Stimulated activated CD4-positive, alpha-beta T cell treated with anti-CD3 and anti-CD28 coated beads, Interleukin-15, amount 100 ng/mL, for 1 hour (primary cell): ENCODE measurements around the gene MOK.
A peak's percentile ranks its signal among the peaks of the same experiment; 100 is the strongest.
"Not testable (repeated sequence)": the region's sequence is repeated elsewhere in the genome, so short reads cannot be mapped to it uniquely, and the experiment has no call there.

Source experiments
- DNase-seq, 2 donors: peaks; one replicate each; pipeline ENCODE4 v3.0.0-alpha.2; 2020; ENCODE audit warnings: low read depth in 1 of 2, low spot score in 1 of 2

MOK gene, protein sequence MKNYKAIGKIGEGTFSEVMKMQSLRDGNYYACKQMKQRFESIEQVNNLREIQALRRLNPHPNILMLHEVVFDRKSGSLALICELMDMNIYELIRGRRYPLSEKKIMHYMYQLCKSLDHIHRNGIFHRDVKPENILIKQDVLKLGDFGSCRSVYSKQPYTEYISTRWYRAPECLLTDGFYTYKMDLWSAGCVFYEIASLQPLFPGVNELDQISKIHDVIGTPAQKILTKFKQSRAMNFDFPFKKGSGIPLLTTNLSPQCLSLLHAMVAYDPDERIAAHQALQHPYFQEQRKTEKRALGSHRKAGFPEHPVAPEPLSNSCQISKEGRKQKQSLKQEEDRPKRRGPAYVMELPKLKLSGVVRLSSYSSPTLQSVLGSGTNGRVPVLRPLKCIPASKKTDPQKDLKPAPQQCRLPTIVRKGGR

DNA sequence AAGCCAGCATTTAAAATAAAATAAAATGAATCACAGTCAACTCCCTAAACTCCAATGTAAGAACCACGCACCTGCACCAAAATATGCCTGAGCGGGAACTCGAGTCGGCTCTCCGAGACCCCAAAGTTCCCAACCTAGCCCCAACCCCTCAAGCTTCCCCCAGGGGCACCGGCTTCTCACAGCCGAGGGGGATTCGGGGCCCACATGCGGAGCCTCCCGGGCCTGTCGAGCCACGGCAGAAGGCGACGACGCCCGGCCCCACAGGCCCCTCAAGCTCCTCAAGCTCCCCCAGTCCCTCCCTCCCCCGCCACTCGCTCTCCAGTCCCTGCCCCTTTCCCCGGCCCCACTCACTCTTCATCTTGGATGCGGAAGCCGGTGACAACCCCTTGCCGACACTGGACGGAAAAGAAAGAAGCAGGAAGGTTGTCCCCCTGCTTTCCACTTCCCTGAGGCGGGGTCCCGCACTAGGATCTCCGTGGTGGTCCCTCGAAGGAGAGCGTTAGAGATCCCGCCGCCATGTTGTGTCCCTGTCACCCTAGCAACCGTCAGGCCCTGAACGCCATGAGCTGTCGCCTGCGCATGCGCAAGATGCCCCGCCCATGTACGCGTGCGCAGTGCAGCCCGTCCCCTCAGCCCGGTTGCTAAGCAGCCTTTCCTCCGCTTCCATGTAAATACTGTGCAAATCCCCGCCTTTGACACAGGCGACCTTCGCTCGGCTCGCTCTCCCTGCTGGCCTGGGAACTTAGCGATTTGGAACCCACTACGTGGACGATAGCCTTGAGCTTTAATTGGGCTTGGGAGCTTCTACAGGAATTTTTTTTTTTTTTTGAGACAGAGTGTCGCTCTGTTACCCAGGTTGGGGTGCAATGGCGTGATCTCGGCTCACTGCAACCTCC is at the start of gene MOK:
Gene MOK, minus strand, starts transcription at position 554 of the 896 bp plus-strand sequence. Its CDS starts 196 bp downstream, at position 358.
- DNase-seq, result peak; percentile 95 to 96

DNA sequence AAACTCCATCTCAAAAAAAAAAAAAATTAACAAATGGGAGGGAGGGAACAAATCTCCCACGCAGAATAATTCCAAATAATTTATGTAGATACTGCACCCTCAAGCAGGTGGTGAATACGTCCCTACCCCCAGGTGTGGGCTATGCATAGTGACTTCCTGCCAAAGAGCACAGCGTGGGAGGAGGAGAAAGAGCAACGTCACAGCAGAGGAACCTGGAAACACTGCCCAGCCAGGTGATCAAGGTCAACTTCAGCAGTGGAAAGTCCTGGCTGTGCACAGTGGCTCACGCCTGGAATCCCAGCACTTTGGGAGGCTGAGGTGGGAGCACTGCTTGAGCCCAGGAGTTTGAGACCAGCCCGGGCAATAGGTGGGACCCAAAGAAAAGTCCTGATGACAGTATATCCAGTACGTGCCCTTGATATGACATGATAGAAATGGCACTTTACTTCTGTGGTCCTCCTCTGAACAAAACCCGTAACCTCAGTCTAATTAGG is 48.2 kb upstream of the MOK start:
- DNase-seq, result no peak

DNA sequence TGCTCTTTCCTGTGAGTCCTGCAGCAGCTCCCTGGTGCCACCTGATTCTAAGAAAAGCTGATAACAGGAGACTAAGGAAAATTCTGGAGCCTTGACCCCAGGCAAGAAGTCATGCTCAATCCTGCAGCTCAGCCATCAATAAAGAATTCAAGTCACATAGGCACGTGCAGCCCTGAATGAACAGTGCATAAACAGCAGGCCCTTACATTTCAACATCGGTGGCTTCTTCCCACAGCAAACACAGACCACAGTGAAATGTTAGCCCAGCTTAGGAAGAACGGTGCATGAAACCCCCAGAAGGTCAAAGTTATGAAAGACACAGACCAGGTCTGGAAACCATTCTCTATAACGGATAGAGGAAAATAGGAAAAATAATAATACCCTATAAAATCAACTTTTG is 47.2 kb upstream of the MOK start:
- DNase-seq, result no peak

DNA sequence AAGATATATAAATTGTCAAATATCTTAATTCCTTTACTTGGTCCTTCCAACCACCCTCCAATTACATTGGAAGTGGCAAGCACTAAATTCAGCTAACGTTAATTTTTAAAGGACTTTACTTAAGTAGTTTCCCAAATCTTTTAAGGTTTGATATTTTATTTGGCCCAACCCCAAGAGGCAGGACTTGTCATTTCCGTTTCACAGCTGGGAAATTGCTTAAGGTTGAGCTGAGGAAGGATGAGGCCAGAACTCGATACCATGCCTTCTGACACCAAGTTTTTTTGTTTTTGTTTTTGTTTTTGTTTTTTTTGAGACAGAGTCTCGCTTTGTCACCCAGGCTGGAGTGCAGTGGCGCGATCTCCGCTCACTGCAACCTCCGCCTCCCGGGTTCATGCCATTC is 46.6 kb upstream of the MOK start:
- not testable (repeated sequence) for DNase-seq

DNA sequence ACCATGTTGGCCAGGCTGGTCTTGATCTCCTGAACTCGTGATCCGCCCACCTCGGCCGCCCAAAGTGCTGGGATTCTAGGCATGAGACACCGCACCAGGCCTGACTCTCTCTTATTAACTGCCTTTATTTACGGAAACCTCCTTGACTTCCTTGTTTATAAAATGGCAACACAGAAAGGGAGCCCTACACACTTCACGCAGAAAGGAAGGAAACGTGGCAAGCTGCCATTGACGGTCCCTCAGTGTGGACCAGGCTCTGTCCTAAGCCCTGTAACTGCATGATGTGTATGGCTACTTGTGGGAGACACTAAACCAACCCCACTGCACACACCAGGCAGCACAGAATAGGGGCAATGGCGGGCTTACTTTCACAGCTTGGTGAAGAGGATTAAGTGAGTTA is 46.1 kb upstream of the MOK start:
- DNase-seq, result no peak

DNA sequence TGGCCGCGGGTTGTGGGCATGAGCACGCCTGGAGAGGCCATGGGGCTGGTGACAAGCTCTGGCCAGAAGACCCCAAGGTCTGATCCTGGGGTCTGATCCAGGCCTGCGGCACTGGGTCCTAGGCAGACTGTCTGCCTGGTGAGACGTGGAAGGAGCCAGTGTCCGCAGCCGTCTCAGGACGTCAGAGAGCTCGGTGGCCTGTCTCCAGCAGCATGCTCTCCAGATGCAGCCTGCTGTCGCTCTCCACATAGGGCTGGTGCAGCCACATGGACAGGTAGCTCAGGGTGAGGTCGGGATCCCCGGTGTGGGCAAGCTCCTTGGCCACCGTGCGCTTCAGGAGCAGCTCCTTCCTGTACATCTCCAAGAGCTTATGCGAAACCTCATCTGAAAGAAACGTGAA is 43.4 kb upstream of the MOK start:
- no peak for DNase-seq

DNA sequence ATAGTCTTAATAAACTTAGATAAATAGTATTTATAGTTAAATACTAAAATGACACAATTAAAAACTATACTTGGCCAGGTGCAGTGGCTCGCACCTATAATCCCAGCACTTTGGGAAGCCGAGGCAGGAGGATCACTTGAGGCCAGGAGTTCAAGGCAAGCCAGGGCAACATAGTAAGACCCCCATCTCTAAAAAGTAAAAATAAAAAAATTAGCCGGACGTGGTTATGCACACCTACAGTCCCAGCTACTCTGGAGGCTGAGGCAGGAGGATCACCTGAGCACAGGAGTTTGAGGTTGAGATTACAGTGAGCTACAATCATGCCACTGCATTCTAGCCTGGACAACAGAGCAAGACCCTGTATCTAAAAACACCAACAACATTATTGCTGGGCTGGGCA is 41.7 kb upstream of the MOK start:
- no peak for DNase-seq

DNA sequence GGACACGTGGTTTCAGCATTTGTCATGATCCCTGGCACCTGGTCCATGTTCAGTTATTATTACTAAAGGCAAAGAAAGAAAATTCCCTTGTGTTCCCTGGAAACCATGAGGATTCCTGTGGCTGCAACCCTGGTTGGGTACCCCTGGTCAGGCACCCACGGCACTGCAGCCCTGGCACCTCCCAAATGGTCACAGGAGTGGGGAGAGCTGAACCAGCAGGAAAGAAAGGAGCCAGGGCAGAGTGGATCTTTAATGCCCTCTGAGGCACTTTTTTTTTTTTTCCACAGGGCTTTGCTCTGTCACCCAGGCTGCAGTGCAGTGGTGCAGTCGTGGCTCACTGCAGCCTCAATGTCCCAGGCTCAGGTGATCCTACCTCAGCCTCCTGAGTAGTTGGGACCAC is 40.3 kb upstream of the MOK start:
- no peak for DNase-seq

DNA sequence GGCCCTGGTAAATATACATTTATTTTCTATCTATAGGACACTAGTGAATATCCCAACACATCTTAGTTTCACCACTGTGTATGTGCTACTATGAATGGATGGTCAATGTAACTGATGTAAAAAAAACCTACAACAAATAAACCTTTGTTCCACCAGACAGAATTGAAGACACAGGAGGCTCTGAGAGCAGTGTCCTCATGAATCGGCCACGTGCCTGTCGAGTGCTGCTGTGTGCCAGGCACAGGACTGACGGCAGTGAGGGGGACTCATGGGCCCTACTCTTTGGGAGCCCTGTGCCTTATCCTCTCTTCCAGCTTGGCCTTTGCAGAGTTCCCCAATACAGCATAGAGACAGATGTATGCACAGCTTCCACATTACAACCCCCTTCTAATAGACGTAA is 39.5 kb upstream of the MOK start:
- DNase-seq, result no peak

DNA sequence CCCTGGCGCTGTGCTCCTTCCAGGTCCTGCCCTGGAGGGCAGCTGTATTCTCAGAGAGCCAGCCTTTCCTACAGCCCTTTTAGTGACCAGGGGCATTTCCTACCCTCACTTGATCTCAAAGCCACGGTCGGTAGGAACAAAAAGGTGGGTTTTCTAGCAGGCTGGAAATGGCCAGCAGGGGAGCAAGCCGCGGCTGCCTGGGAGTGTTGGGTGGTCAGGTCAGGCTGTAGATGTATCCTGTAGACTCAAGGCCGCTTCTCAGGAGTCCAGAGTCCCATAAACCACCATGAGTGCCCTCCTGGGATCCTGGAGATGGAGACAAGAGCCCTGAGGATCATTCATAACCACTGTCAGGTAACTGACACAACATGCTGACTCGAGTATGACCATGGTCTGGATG is 39.1 kb upstream of the MOK start:
- no peak for DNase-seq

DNA sequence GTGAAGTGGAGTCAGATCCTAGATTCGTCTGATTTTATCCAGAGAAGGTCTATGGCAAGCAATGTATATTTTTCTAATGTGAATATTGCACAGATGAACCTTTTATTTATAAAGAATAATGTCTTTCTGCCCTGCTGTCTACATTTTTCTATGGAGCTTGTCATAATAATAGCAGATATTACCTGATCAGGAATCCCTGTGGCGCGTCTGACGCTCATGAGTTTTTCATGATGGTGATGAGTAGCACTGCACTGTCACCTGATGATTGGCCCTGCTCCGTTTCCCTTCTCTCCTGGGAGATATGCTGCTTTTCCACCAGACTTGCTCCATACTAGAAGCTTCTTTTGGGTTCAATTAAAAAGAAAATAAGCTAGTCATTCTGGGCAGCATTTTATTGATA is 37.3 kb upstream of the MOK start:
- no peak for DNase-seq

DNA sequence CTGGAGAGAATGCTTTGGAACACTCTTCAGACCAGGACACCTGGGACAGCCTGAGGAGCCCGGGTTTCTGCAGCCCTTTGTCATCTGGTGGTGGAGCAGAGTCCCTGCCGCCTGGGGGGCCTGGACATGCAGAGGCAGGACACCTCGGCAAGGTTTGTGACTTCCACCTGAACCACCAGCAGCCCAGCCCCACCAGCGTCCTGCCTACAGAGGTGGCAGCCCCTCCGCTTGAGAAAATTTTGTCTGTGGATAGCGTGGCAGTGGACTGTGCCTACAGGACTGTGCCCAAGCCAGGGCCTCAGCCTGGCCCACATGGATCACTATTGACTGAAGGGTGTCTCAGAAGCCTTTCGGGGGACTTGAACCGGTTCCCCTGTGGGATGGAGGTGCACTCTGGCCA is 36.6 kb upstream of the MOK start:
- no peak for DNase-seq

DNA sequence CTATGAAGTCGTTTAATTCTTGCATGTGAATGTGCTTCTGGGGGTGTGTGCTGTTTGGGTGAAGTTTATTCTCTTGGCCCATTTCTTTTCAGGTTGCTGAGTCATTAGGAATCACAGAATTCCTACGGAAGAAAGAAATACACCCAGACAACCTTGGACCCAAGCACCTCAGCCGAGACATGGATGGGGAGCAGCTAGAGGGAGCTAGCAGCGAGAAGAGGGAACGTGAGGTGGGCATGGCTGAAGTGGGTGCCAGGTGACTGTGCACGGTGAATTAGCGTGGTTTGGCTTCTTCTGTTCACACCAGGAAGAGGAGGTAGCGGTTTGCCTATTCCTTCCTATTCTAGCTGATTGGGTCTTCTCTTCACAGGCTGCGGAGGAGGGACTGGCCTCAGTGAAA is 33.8 kb upstream of the MOK start:
- DNase-seq, result no peak

DNA sequence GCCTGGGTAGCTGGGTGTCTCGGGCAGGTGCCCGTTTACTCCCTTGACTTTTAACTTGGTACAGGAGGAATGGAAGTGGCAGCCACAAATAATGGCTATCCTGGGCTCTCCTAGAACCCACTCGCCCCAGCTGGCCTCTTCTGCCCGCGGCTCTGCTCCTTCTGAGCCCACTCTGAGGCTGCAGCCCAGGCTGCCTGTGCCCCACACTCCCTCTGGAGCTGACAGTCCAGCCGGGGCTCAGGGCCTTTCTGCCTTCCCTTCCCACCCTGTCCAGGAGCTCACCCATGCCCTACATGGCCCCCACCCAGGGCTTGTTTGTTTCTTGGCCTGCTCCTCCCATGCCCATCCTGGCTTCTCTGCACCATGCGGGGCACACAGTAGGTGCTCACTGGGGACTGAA is 30.2 kb upstream of the MOK start:
- DNase-seq, result no peak

DNA sequence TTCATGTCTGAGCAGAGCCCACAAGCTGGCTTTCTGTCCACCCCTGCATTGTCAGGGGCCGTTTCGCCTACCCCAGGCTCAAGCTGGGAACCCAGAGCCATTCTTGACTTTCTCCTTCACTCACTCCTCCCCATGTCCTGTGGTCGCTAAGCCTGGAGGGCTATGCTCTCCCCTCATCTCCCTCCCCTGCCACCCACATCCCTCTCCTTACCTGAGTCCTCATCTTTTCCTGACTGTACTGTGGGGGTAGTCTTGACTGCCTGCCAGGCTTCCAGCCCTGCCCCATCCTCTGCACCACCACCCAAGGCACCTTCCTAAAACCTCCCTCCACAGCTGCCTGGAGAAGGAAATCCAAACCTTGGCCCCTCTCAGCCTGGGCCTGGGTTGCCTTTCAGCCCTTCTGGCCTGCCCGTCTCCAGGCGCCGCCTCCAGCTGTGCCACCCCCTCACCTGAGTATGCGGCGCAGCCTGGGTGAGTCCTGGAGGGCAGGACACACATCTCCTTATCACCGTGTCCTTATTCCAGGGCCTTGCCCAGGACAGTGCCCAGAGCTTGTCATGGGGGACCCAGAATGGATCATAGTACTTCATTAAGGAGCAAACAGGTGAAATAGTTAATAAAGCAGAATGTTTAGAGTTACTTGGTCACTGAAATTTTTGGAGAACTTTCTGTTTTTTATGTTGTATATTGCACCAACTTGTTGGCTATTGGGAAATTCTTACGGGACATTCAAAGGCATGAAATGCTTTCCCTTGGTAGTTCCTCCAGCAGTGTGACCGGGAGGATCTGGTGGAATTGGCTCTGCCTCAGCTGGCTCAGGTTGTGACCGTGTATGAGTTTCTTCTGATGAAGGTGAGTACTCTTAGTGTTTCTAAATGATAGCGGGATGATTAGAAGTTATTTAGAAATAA is 29.1 kb upstream of the MOK start:
- no peak for DNase-seq

DNA sequence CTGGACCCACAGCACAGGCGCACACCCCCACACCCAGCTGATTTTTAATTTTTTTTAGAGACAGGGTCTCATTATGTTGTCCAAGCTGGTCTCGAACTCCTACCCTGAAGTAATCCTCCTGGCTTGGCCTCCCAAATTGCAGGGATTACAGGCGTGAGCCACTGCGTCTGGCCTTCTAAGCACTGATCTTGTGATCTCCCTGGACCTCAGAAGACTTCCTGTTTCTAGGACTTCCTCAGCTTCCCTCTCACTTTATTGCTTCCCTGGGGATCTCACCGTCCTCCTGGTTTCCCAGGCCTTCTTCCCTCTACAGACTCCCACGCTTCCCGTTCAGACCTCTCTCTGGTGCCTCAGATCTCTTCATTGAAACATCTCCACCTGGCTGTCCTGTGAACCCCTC is 28.4 kb upstream of the MOK start:
- no peak for DNase-seq

DNA sequence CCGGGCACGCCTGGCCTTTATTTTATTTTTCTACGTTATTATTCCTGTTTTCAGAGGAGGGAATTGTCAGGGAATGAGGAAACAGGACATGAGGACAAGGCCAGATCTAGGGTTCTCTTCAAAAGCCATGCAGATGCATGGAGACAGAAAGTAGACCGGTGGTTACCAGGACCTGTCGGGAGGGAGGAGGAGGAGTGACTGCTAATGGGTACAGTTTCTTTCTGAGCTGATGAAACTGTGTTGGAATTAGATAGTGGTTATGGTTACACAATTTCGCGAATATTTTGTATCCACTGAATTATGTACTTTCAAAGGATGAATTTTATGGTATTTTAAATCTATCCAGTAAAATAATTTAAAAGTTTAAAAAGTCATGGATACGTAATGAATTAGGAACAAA is 25.8 kb upstream of the MOK start:
- DNase-seq, result no peak

DNA sequence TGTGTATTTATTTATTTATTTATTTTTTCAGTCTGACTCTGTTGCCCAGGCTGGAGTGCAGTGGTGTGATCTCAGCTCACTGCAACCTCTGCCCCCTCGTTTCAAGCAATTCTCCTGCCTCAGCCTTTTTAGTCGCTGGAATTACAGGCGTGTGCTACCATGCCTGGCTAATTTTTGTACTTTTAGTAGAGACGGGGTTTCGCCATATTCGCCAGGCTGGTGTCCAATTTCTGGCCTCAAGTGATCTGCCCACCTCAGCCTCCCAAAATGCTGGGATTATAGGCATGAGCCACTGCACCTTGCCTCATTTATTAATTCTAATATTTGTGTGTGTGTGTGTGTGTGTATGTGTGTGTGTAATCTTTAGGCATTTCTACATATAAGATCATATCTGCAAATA is 24.4 kb upstream of the MOK start:
- DNase-seq, result not testable (repeated sequence)

DNA sequence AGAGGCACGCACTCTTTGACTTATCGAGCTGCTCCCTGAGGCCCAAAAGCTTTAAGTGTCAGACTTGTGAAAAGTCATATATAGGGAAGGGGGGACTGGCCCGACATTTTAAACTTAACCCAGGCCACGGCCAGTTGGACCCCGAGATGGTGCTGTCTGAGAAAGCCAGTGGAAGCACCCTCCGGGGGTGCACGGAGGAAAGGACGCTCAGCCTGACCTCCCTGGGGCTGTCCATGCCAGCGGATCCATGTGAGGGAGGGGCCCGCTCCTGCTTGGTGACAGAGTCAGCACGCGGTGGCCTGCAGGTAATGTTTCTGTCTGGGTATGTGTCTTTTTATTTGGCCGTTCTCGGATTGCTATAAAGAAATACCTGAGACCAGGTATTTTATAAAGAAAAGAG is 21.6 kb upstream of the MOK start:
- no peak for DNase-seq

DNA sequence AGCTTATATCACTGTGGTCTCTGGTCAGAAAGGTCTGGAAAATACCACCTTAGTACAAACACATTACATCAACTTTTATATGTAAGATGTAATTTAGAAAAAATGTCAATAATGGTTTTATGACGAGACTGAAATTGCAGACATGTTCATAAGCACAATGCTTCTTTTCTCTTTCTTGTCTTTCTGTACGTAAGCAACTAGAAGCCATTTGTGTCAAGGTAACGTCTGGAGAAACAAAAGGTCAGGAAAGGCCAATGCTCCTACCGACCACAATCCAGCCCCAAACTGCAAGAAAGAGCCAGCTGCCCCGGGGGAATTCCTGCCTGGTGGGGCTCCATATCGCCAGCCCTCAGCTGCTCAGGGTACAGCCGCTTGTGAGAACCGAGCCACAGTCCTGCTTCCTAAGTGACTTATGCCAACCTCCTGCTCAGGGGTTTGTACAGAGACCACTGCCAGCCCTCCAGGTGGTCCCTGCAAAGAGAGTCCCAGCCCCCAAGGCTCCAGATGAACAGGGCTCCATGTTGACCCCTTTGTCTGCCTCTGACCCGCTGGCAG is 20.9 kb upstream of the MOK start:
- no peak for DNase-seq

DNA sequence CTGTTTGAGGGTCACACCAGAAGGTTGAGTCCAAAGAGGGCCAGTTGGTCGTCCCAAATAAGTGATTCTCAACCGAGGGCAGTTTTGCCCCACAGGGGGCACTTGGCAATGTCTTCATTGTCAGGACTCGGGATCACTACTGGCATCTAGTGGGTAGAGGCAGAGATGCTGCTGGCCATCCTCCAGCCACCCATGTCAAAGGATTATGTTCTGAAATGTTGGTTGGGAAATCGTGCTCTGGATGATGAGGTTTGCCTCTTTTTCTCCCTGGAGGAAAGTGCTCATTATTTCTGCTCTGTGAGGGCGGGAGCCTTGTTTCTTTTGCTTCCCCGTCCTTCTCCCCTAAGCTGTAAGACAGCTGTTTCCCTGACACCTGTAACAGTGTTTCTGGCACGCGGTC is 18.1 kb upstream of the MOK start:
- DNase-seq, result no peak
